GM12878 (cell line): ENCODE data around the gene AQP2.

Experiments used
- ATF2 ChIP-seq: IDR thresholded peaks from 2 replicates; pipeline ENCODE4 v1.6.1; 2012; ENCODE audit warnings: low read length, inconsistent platforms
- ATF3 ChIP-seq: IDR thresholded peaks from 2 replicates; pipeline ENCODE4 v1.6.1; 2011; ENCODE audit warnings: low read depth, mild to moderate bottlenecking, low read length, moderate library complexity, borderline replicate concordance; ENCODE audit errors: extremely low read depth
- ATF7 ChIP-seq: fragments of 450-650 bp; IDR thresholded peaks from 2 replicates; pipeline ENCODE4 v1.6.1; 2016; ENCODE audit warnings: low read depth, mild to moderate bottlenecking
- CTCF ChIP-seq, 3 experiments: IDR thresholded peaks in 2 of 3; conservative IDR thresholded peaks in 1 of 3; 2 replicates each; pipeline ENCODE4 v1.5.1; 2011; ENCODE audit warnings: low read depth in 3 of 3, low read length in 3 of 3, mild to moderate bottlenecking in 3 of 3, control low read depth in 2 of 3, moderate library complexity in 2 of 3, inconsistent platforms in 1 of 3, mixed read lengths in 1 of 3; ENCODE audit not compliant: control insufficient read depth in 2 of 3, insufficient read depth in 1 of 3; ENCODE audit errors: extremely low read depth in 1 of 3
- EED ChIP-seq: sonication (generic); IDR thresholded peaks from 2 replicates; pipeline ENCODE4 v1.6.1; 2016; ENCODE audit warnings: antibody characterized with exemption, low read depth
- EZH2 ChIP-seq: IDR thresholded peaks from 2 replicates; pipeline ENCODE4 v1.6.1; 2012; ENCODE audit warnings: low read depth, mild to moderate bottlenecking, control low read depth, inconsistent platforms, low read length, borderline replicate concordance; ENCODE audit not compliant: control insufficient read depth
- HDAC6 ChIP-seq: fragments of 200-600 bp; sonication (generic); IDR thresholded peaks from one replicate; pipeline ENCODE4 v1.8.0; 2017; ENCODE audit warnings: antibody characterized with exemption; ENCODE audit not compliant: unreplicated experiment
- JUND ChIP-seq: IDR thresholded peaks from 2 replicates; pipeline ENCODE4 v1.6.1; 2012; ENCODE audit warnings: low read depth, mild to moderate bottlenecking, low read length, improper control_type of control experiment, moderate library complexity
- POLR2A ChIP-seq: IDR thresholded peaks from 2 replicates; pipeline ENCODE4 v1.6.1; 2011; ENCODE audit warnings: low read depth, mild to moderate bottlenecking, low read length
- POLR2AphosphoS2 ChIP-seq: IDR thresholded peaks from 2 replicates; pipeline ENCODE4 v1.6.1; 2011; ENCODE audit warnings: low read depth, mild to moderate bottlenecking, low read length, improper control_type of control experiment, moderate library complexity
- TCF7 ChIP-seq: IDR thresholded peaks from 2 replicates; pipeline ENCODE4 v1.6.1; 2014; ENCODE audit warnings: antibody characterized with exemption, borderline replicate concordance
- YY1 ChIP-seq: IDR thresholded peaks from 2 replicates; pipeline ENCODE4 v1.6.1; 2011; ENCODE audit warnings: low read depth, mild to moderate bottlenecking, low read length
- ZBTB40 ChIP-seq: fragments of 450-650 bp; IDR thresholded peaks from 2 replicates; pipeline ENCODE4 v1.6.1; 2016; ENCODE audit warnings: mild to moderate bottlenecking, moderate library complexity, borderline replicate concordance

GRCh38 chr12:49924628-49925246, 25.8 kb upstream of the AQP2 start:
- TF ChIP-seq POLR2A: no peak
- no peak for TF ChIP-seq JUND
- TF ChIP-seq ATF7: no peak
- no peak for TF ChIP-seq EED
- no peak for TF ChIP-seq ATF3
- no peak for TF ChIP-seq YY1
- no peak for TF ChIP-seq HDAC6
- no peak for TF ChIP-seq POLR2AphosphoS2
- no peak for TF ChIP-seq TCF7
- TF ChIP-seq CTCF (IDR thresholded peaks at IDR 0.05 in 2 of 3, conservative IDR thresholded peaks at IDR 0.05 in 1 of 3; ENCODE audit: control insufficient read depth in 2 of 3, extremely low read depth in 1 of 3, insufficient read depth in 1 of 3, low read depth in 3 of 3, low read length in 3 of 3): no peak
- TF ChIP-seq ZBTB40: no peak
- no peak for TF ChIP-seq ATF2
- TF ChIP-seq EZH2: no peak
